Renal pelvis (tissue), 4 donors: ENCODE data around the gene EFCAB8. TPM values are rescaled to one million over a fixed set of nuclear protein-coding genes. Genes with fewer than 3 reads are reported as not detected.
A peak's percentile ranks its signal among the peaks of the same experiment; 100 is the strongest.
"Not testable (repeated sequence)": the region's sequence is repeated elsewhere in the genome, so short reads cannot be mapped to it uniquely, and the experiment has no call there.

Experiments used
- DNase-seq: peaks from one replicate; pipeline ENCODE4 v3.0.0-alpha.2; 2013
- polyA plus RNA-seq, 3 donors: library from polyadenylated mRNA; unstranded; fragments of 120-200 nt; gene quantifications; one replicate each; pipeline ENCODE4 v1.2.1, GENCODE V29; 2013; ENCODE audit not compliant: insufficient read length in 3 of 3

EFCAB8 gene
- polyA plus RNA-seq, 3 donors: 0.06 to 0.21 (median 0.09) TPM

GRCh38 chr20:32839982-32840285, 18.8 kb upstream of the EFCAB8 start:
- DNase-seq: no peak

- no peak for DNase-seq
These were observed 17.5 kb upstream of the EFCAB8 start for GRCh38 chr20:32841174-32841573.

GRCh38 chr20:32841632-32842031, 17.1 kb upstream of the EFCAB8 start:
- DNase-seq: no peak

- no peak for DNase-seq
These were observed 15.8 kb upstream of the EFCAB8 start for GRCh38 chr20:32842688-32843524.

GRCh38 chr20:32845786-32846185, 12.9 kb upstream of the EFCAB8 start:
- DNase-seq: no peak

DNA sequence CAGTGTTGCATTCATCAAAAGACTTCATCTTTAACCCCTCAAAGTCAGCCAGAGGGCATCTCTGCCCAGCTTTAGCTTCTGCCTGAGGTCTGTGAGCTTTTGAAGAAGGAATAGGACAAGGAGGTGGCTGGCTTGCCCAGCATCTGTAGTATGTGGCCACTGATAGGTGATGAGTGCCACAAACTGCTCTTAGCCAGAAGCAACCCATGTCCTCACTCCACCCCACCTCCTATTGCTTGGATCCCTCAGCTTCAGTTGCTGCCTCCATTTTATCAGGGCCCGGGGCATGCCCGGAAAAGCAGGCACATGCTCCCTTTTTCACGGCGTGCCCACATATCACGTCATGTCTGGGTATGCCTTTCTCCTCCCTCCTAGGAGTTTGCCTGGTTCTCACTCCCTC, 11.9 kb upstream of the EFCAB8 start:
- DNase-seq: no peak

- no peak for DNase-seq
These were observed 10.8 kb upstream of the EFCAB8 start for GRCh38 chr20:32847964-32848363.

DNA sequence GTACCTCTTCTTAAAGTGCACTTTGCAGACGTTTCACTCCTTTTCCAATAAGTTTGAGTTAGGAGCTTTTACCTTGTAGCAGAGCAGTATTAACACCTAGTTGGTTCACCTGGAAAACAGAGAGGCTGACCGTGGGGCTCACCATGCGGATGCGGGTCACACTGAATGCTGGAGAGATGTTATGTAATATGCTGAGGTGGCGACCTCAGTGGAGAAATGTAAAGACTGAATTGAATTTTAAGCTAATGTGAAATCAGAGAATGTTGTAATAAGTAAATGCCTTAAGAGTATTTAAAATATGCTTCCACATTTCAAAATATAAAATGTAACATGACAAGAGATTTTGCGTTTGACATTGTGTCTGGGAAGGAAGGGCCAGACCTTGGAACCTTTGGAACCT, 9.9 kb upstream of the EFCAB8 start:
- no peak for DNase-seq

GRCh38 chr20:32849577-32849976, 9.1 kb upstream of the EFCAB8 start:
- no peak for DNase-seq

DNA sequence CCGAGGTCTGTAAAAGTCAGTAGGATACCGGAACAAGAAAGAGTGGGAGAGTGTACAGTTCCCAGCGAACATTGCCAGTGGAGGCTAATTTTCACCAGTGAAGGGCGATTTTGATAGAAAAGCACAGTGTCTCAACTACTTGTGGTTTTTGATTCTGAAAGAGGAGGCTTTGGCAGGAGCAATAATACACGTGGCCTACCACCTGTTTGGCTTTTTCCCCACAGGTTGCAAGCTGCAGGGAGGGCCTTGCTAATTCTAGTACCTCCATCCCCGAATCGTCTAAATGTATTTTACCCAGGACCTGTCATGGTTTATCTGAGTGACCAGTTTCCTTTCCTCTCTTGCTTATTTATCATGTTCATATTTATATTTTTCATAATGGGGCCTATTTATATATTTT, 3.3 kb upstream of the EFCAB8 start:
- no peak for DNase-seq

DNA sequence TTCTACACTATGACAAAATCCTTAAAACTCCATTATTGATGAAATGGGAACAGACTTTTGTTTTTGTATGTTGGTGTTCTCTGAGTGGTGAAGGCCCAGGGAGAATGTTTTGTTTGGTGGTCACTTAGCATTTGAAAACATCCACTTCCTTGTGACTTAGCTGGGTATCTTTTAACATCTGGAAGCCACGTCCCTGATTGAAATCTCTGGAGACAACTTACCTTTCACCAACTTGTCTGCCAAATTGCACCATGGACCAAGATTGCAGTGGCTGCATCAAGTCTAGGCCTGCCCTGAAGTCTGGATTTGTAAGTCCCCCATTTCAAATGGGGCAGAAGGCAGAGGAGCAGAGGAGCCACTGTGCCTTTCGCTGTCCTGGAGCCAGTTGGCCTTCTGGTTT, 534 bp upstream of the EFCAB8 start:
- DNase-seq: no peak

GRCh38 chr20:32861446-32861845, 2.7 kb downstream of the EFCAB8 start:
- no peak for DNase-seq

DNA sequence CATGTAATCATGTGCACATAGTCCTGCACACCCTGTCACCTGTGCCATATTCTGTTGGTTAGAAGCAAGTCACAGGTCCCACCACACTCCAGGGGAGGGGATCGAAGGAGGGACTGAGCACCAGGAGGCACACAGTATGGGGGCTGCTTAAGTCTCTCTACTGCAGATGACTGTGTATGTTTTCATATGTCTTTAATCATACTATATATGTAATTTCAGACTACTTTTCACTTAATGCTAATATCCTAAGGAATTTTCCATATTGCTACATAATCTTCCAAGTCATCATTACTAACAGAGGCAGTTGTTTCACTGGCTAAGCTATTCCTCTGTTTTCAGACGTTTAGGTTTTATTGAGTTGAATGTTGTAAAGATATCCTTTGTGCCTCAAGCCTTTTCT, 10.8 kb downstream of the EFCAB8 start:
- no peak for DNase-seq

DNA sequence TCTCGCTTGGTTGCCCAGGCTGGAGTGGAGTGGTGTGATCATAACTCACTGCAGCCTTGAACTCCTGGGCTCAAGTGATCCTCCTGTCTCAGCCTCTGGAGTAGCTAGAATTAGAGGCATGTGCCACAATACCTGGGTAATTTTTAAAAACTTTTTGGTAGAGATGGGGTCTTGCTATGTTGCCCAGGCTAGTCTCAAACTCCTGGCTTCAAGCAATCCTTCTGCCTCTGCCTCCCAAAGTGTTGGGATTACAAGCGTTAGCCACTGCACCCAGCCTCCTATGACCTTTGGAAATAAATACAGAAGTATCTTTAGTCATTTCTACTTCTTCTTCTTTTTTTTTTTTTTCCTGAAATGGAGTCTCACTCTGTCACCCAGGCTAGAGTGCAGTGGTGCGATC, 11.8 kb downstream of the EFCAB8 start:
- not testable (repeated sequence) for DNase-seq

DNA sequence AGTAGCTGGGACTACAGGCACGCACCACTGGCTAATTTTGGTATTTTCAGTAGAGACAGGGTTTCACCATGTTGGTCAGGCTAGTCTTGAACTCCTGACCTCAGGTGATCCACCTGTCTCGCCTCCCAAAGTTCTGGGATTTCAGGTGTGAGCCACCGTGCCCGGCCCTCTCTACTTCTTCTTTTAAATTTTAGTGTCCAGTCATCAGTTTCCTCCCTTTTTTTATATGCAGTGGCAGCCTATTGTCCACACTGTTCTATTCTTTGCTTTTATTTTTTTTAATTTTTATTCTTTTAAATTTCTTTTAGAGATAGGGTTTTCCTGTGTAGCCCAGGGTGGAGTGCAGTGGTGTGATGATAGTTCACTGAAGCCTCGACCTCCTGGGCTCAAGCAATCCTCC, 12.3 kb downstream of the EFCAB8 start:
- no peak for DNase-seq

GRCh38 chr20:32871627-32872160, 13.0 kb downstream of the EFCAB8 start:
- DNase-seq: no peak

DNA sequence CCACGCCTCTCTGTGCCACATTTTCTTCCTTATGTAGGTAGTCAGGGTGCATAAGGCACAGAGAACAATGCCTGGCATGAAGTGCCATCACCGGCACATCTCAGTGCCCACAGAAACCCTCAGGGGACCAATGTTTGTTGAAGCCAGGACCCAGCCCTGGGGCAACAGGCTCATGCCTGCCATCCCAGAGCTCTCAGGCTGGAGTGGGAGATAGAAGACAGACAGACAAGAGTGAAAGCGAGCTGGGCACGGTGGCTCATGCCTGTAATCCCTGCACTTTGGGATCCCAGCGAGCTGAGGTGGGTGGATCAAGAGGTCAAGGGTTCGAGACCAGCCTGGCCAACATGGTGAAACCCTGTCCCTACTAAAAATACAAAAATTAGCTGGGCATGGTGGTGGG, 13.5 kb downstream of the EFCAB8 start:
- DNase-seq: no peak

GRCh38 chr20:32875673-32876072, 16.9 kb downstream of the EFCAB8 start:
- DNase-seq: no peak

DNA sequence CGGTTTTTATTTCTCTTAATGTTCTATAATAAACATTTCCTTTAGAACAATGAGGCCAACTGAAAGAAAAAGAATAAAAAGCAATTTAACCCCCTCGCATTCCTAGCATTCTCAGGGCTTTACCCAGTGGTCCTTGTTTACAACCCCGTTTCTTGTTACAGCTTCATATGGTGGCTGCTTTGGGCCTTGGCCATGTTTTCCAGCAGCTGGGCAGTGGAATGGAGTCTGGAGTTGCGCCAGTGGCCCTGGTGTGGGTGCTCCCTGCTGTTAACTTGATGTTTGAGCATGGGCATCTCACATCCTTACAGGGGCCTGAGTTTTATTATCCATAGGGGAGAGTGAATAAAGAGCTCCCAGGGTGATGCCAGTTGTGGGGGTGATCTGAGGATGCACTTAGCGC, 18.8 kb downstream of the EFCAB8 start:
- DNase-seq: peak; percentile 29

DNA sequence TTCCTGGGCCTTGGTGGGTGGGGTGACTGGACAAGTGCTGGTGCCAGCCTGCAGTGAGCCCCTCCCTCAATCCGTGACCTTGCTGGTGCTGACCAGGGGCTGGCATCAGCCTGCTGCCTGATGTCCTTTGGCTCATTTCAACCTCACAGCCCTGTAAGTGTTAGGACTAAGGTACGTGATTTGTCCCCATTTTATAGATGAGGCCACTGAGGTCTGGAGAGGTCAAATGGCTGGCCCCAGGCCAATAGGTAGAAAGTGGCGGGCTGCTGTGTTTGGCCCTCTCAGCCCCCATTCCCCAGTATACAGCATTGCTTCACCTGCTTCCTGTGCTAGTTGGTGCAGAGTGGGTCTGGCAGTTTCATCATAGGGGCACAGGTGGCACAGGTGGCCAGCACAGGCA, 20.1 kb downstream of the EFCAB8 start:
- DNase-seq: no peak

- DNase-seq: no peak
These were observed 20.8 kb downstream of the EFCAB8 start for GRCh38 chr20:32879538-32879937.

DNA sequence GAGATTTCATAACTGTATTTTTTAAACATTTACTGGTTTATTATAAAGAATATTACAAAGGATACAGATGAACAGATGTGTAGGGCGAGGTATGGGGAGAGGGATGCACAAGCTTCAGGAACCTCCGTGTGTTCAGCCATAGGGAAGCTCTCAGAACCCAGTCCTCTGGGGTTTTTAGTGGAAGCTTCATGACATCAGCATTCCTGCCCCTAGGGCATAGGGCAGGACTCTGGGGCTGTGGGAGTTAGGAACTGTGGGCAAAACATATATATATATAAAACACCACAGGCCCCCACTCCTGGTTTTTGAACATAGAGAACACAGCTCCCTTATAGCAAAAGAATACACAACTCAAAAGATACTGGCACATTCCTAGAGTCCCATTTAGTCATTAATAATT, 21.9 kb downstream of the EFCAB8 start:
- DNase-seq: no peak

- no peak for DNase-seq
These were observed 24.4 kb downstream of the EFCAB8 start for GRCh38 chr20:32883081-32883480.

GRCh38 chr20:32885185-32885584, 26.5 kb downstream of the EFCAB8 start:
- DNase-seq: no peak
